Left lung (tissue), 10 donors: ENCODE measurements around the gene ZC3H12C. TPM values are rescaled to one million over a fixed set of nuclear protein-coding genes. Genes with fewer than 3 reads are reported as not detected.

Source experiments
- ATAC-seq: fragments of 200-7000 bp; cut with Tn5 transposase; one replicate; pipeline ENCODE4 v1.9.1; 2020; ENCODE audit warnings: moderate library complexity
- DNase-seq, 4 donors: peaks; one replicate each; pipeline ENCODE4 v3.0.0-alpha.2; 2013 to 2020
- H3K27ac ChIP-seq, 2 donors: fragments of 200-600 bp; sonication (generic) in 1 of 2; one replicate each; pipeline versions ENCODE4 v1.5.0 to v1.8.0; 2020 to 2021
- H3K27me3 ChIP-seq, 2 donors: fragments of 200-600 bp; sonication (generic) in 1 of 2; one replicate each; pipeline versions ENCODE4 v1.5.0 to v1.8.0; 2020 to 2021
- H3K36me3 ChIP-seq, 2 donors: fragments of 200-600 bp; sonication (generic) in 1 of 2; one replicate each; pipeline versions ENCODE4 v1.5.0 to v1.8.0; 2020 to 2021
- H3K4me1 ChIP-seq, 2 donors: fragments of 200-600 bp; one replicate each; pipeline ENCODE4 v1.8.0; 2021
- H3K4me3 ChIP-seq, 2 donors: fragments of 200-600 bp; sonication (generic) in 1 of 2; one replicate each; pipeline versions ENCODE4 v1.5.0 to v1.8.0; 2020 to 2021; ENCODE audit warnings: mild to moderate bottlenecking in 1 of 2
- H3K9me3 ChIP-seq, 2 donors: fragments of 200-600 bp; sonication (generic) in 1 of 2; one replicate each; pipeline versions ENCODE4 v1.5.0 to v1.8.0; 2020 to 2021
- CTCF ChIP-seq, 2 donors: fragments of 200-600 bp; sonication (generic) in 1 of 2; IDR thresholded peaks; one replicate each; pipeline versions ENCODE4 v1.5.0 to v1.8.0; 2021; ENCODE audit warnings: antibody characterized with exemption in 2 of 2
- intact Hi-C, 2 donors: fragments of 100-400 bp; cut with DNase I; formaldehyde crosslinking; loops; one replicate each; pipeline versions ENCODE4 v1.11.2 to v1.14.2; 2022
- polyA plus RNA-seq, 6 donors: library from polyadenylated mRNA; unstranded; fragments of 120-200 nt; gene quantifications; one replicate each; pipeline ENCODE4 v1.2.1, GENCODE V29; 2013; ENCODE audit not compliant: insufficient read length in 6 of 6
- total RNA-seq, 2 donors: library from RNA; stranded (reverse); fragmentation: NEBNext Ultra II Directional; extraction: Animal tissue kit (Norgen Biotek cat#: 25700); gene quantifications; one replicate each; pipeline ENCODE4 v1.2.1, GENCODE V29; 2021
- donor health status: DM: no; HTN: yes; CAD: no.
- donor health status: DM: no; HTN: no; CAD: no.

The ZC3H12C gene
- total and polyA plus RNA-seq, 8 donors, result 7.4 to 16.2 (median 9.2) TPM

DNA sequence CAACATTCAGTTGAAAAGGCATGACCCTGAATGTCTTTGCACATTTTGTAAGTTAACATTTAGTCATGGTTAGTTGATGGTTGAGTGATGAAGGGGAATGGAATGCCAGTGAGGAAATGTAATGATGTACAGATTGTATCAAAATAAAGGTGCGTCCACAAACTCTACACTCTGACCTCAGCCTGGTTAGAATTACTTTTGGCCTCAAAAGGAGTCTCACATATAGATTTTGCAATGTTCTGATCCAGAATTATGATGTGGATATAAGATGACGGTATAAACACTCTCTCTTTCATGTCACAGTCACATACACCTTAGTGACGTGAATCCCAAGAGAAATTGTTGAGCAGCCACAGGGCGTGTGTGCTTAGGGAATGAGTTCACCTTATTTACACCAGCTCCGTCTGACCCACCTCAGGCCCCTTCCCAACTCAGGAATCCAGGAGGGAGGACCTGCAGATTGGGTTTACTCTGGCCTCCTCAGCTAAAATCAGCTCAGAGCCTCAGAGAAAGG lies 103.1 kb downstream of the ZC3H12C start:
- peak; percentile 45 for ATAC-seq
- no peak for DNase-seq
- no peaks in the 10 kb centered on the region for H3K27me3 ChIP-seq

GRCh38 chr11:110196884-110197420 lies 103.8 kb downstream of the ZC3H12C start:
- Histone ChIP-seq H3K4me1 (peaks cover 0 to 13% of the 10 kb centered on the region in 2 donors), H3K27me3 (no peaks in the 10 kb centered on the region), H3K9me3 (no peaks in the 10 kb centered on the region), H3K36me3 (no peaks in the 10 kb centered on the region), H3K4me3 (no peak overlapping the region), H3K27ac (peak overlapping the region in 1 of 2 donors; percentile 4)
- DNase-seq (no peak), ATAC-seq (no peak)
- intact Hi-C loops, result no loop called here
- TF ChIP-seq CTCF (IDR thresholded peaks at IDR 0.05), result no peak

More for the DNA sequence above, 103.1 kb downstream of the ZC3H12C start:
- TF ChIP-seq CTCF (IDR thresholded peaks at IDR 0.05), result no peak
- H3K36me3 ChIP-seq, result no peaks in the 10 kb centered on the region
- no peaks in the 10 kb centered on the region for H3K9me3 ChIP-seq
- H3K4me1 ChIP-seq, result peaks cover 0 to 13% of the 10 kb centered on the region in 2 donors
- H3K4me3 ChIP-seq, result no peak overlapping the region
- H3K27ac ChIP-seq, result peak overlapping the region in 1 of 2 donors; percentile 28
- intact Hi-C loops, result no loop called here

DNA sequence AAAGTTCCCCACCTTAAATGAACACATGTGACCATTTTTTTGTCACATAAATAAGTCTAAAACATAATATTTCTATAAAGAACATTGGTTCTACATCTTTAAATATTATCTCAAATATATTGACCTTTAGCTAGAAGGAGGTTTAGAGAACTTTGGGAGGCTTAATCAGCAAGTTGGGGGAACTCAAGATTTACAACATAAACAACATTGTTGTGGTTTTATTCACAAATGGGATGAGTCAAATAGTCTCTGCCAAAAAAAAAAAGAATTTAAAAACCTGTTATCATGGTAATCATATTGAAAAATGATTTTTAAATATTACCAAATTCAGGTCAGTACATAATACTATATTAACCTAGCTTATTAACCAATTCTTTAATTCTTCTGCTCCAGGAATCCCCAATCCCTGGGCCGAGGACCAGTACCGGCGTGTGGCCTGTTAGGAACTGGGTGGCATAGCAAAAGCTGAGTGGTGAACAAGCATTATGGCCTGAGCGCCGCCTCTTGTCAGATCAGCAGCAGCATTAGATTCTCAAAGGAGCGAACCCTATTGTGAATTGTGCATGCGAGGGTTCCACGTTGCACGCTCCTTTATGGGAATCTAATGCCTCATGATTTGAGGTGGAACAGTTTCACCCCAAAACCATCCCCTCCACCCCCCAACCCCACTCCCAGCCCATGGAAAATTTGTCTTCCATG lies 105.0 kb downstream of the ZC3H12C start:
- intact Hi-C loops, result no loop called here
- ATAC-seq (no peak), DNase-seq (no peak)
- TF ChIP-seq CTCF (IDR thresholded peaks at IDR 0.05), result no peak
- Histone ChIP-seq H3K27ac (no peak overlapping the region), H3K4me3 (no peak overlapping the region), H3K4me1 (peaks cover 0 to 13% of the 10 kb centered on the region in 2 donors), H3K36me3 (no peaks in the 10 kb centered on the region), H3K27me3 (no peaks in the 10 kb centered on the region), H3K9me3 (no peaks in the 10 kb centered on the region)

- peak in 1 of 4 donors; percentile 42 for DNase-seq
- Histone ChIP-seq H3K9me3 (no peaks in the 10 kb centered on the region), H3K4me3 (no peak overlapping the region), H3K4me1 (peaks cover 0 to 6% of the 10 kb centered on the region in 2 donors), H3K27ac (no peak overlapping the region), H3K36me3 (no peaks in the 10 kb centered on the region), H3K27me3 (no peaks in the 10 kb centered on the region)
- no peak for TF ChIP-seq CTCF (IDR thresholded peaks at IDR 0.05)
- peak; percentile 47 for ATAC-seq
- intact Hi-C loops, result no loop called here
Measured at GRCh38 chr11:110199184-110199981, 106.2 kb downstream of the ZC3H12C start.

- H3K9me3 ChIP-seq, result no peaks in the 10 kb centered on the region
- ATAC-seq, result no peak
- no peak for TF ChIP-seq CTCF (IDR thresholded peaks at IDR 0.05)
Measured at GRCh38 chr11:110200241-110200640, 107.0 kb downstream of the ZC3H12C start.

More at GRCh38 chr11:110200241-110200640, 107.0 kb downstream of the ZC3H12C start:
- no peaks in the 10 kb centered on the region for H3K27me3 ChIP-seq
- intact Hi-C loops, result loop anchor here (5.0 to 10.0 kb wide), 3 partner anchors 172 to 232 kb away; no protein-coding TSS in a partner anchor
- H3K36me3 ChIP-seq, result no peaks in the 10 kb centered on the region
- no peak overlapping the region for H3K27ac ChIP-seq
- no peak overlapping the region for H3K4me3 ChIP-seq
- peaks cover 0 to 4% of the 10 kb centered on the region in 2 donors for H3K4me1 ChIP-seq
- DNase-seq, result no peak
